ENCODE results near the gene C1orf232. TPM values are rescaled to one million over a fixed set of nuclear protein-coding genes. Genes with fewer than 3 reads are reported as not detected.

Gene C1orf232
- total RNA-seq, 1 experiment from 2014 or later = not detected

DNA sequence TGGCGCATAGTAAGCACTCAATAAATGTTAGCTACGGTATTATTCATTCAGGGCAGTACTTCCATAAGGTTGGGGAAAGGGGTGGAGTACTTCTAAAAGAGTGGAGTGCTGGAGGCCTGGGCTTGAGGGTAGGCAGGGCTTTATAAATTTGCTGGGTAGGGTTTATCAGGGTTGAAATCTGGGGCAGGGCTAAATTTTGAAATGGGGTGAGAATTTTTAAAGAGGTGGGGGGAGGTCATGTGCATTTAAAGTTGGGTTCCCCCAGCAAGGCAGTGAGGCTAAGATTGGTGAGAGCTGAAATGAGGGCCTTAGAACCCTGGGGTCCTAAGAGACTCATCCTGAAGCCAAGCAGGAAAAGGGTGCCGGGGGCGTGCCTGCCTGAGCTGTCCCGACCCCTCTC is 31.6 kb upstream of the C1orf232 start:
- Mint-ChIP-seq H3K4me3 (ENCODE audit: unreplicated experiment) (no peak overlapping the region), H3K27me3 (ENCODE audit: insufficient read depth, unreplicated experiment) (no peaks in the 10 kb centered on the region), H3K9me3 (ENCODE audit: unreplicated experiment) (no peaks in the 10 kb centered on the region)

DNA sequence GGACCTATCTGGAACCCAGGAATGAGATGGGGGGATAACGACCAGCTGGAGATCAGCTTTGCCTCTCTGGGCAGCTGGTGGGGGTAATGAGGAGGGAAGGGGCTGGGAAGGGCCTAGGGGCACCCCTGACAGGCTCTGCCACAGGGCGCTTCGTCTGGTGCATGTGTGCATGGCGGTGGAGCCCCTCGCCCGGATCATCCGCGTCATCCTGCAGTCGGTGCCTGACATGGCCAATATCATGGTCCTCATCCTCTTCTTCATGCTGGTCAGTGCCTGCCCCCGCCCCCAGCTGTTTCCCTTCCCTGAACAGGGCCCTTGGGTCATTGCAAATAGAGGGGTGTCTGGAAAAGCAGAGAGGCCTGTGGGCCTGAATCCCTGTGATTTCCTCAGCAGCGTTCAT is 29.1 kb upstream of the C1orf232 start:
- Mint-ChIP-seq H3K27ac (ENCODE audit: unreplicated experiment) (no peak overlapping the region), H3K9me3 (ENCODE audit: unreplicated experiment) (no peaks in the 10 kb centered on the region), H3K4me3 (ENCODE audit: unreplicated experiment) (no peak overlapping the region), H3K4me1 (ENCODE audit: low read depth, unreplicated experiment) (no peaks in the 10 kb centered on the region), H3K36me3 (ENCODE audit: insufficient read depth, unreplicated experiment) (no peaks in the 10 kb centered on the region), H3K27me3 (ENCODE audit: insufficient read depth, unreplicated experiment) (no peaks in the 10 kb centered on the region)
- H3K4me3 ChIP-seq (ENCODE audit: low read depth, low read length) = no peak overlapping the region
- intact Hi-C loops (cut with micrococcal nuclease; ENCODE audit: unreplicated experiment) = no loop called here
- ChIA-PET CTCF (no interaction called here), POLR2A (no interaction called here)
- no TSS peak for BruUV-seq (replicated peaks)
- no peaks in the 10 kb centered on the region for H3K36me3 ChIP-seq (ENCODE audit: control insufficient read depth, insufficient read depth, low read length)
- H3K4me1 ChIP-seq = no peaks in the 10 kb centered on the region
- H3K9me3 ChIP-seq = no peaks in the 10 kb centered on the region
- H3K27me3 ChIP-seq (replicated peaks; ENCODE audit: control insufficient read depth, insufficient read depth, low read length) = no peaks in the 10 kb centered on the region
- DNase-seq = no peak
- TF ChIP-seq, protein P1, sequence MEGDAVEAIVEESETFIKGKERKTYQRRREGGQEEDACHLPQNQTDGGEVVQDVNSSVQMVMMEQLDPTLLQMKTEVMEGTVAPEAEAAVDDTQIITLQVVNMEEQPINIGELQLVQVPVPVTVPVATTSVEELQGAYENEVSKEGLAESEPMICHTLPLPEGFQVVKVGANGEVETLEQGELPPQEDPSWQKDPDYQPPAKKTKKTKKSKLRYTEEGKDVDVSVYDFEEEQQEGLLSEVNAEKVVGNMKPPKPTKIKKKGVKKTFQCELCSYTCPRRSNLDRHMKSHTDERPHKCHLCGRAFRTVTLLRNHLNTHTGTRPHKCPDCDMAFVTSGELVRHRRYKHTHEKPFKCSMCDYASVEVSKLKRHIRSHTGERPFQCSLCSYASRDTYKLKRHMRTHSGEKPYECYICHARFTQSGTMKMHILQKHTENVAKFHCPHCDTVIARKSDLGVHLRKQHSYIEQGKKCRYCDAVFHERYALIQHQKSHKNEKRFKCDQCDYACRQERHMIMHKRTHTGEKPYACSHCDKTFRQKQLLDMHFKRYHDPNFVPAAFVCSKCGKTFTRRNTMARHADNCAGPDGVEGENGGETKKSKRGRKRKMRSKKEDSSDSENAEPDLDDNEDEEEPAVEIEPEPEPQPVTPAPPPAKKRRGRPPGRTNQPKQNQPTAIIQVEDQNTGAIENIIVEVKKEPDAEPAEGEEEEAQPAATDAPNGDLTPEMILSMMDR (IDR thresholded peaks at IDR 0.05; ENCODE audit: insufficient read depth in 1 of 2, low read depth in 1 of 2, low read length in 1 of 2, severe bottlenecking in 1 of 2, unreplicated experiment in 1 of 2) = no peak

More for the DNA sequence above, 31.6 kb upstream of the C1orf232 start:
- BruUV-seq (replicated peaks) = no TSS peak
- POLR2A ChIA-PET = no interaction called here
- H3K4me1 Mint-ChIP-seq (ENCODE audit: low read depth, unreplicated experiment) = no peaks in the 10 kb centered on the region
- no peaks in the 10 kb centered on the region for H3K36me3 Mint-ChIP-seq (ENCODE audit: insufficient read depth, unreplicated experiment)
- CTCF ChIA-PET = no interaction called here
- Histone ChIP-seq H3K36me3 (ENCODE audit: control insufficient read depth, insufficient read depth, low read length) (no peaks in the 10 kb centered on the region), H3K4me3 (ENCODE audit: low read depth, low read length) (no peak overlapping the region), H3K9me3 (no peaks in the 10 kb centered on the region), H3K4me1 (no peaks in the 10 kb centered on the region), H3K27me3 (replicated peaks; ENCODE audit: control insufficient read depth, insufficient read depth, low read length) (no peaks in the 10 kb centered on the region)
- TF ChIP-seq, protein P1 (IDR thresholded peaks at IDR 0.05; ENCODE audit: insufficient read depth in 1 of 2, low read depth in 1 of 2, low read length in 1 of 2, severe bottlenecking in 1 of 2, unreplicated experiment in 1 of 2) = no peak
- DNase-seq = no peak
- intact Hi-C loops (cut with micrococcal nuclease; ENCODE audit: unreplicated experiment) = no loop called here
- H3K27ac Mint-ChIP-seq (ENCODE audit: unreplicated experiment) = no peak overlapping the region

DNA sequence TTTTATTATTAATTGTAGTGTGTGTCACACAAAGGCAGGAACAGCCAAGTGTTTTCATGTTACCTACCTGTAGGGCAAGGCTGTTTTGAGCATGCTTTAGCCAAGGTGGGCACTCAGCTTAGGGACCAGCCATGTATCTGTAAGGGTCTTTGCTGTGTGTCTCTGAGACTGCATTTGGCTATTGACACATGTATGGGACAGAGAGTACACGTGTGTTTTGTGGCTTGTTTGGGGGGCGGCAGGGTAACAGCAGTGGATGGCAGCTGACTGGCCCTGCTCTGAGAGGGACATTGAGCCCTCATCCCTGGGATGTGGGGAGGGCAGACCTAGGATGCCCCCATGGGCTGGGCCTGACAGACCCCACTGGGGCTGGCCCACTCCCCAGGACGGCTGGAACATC is 28.5 kb upstream of the C1orf232 start:
- no peaks in the 10 kb centered on the region for H3K9me3 ChIP-seq
- Mint-ChIP-seq H3K27me3 (ENCODE audit: insufficient read depth, unreplicated experiment) (no peaks in the 10 kb centered on the region), H3K9me3 (ENCODE audit: unreplicated experiment) (no peaks in the 10 kb centered on the region), H3K4me3 (ENCODE audit: unreplicated experiment) (no peak overlapping the region), H3K36me3 (ENCODE audit: insufficient read depth, unreplicated experiment) (no peaks in the 10 kb centered on the region), H3K4me1 (ENCODE audit: low read depth, unreplicated experiment) (no peaks in the 10 kb centered on the region), H3K27ac (ENCODE audit: unreplicated experiment) (no peak overlapping the region)
- intact Hi-C loops (cut with micrococcal nuclease; ENCODE audit: unreplicated experiment) = no loop called here
- TF ChIP-seq, protein P1 (IDR thresholded peaks at IDR 0.05; ENCODE audit: insufficient read depth in 1 of 2, low read depth in 1 of 2, low read length in 1 of 2, severe bottlenecking in 1 of 2, unreplicated experiment in 1 of 2) = no peak
- H3K36me3 ChIP-seq (ENCODE audit: control insufficient read depth, insufficient read depth, low read length) = no peaks in the 10 kb centered on the region
- H3K4me3 ChIP-seq (ENCODE audit: low read depth, low read length) = no peak overlapping the region
- ChIA-PET CTCF (no interaction called here), POLR2A (interaction anchor here (1.5 kb wide), 1 partner anchor 27 kb away, joined by 15 read pairs; the partner anchor contains the start of gene ZNF593)
- no TSS peak for BruUV-seq (replicated peaks)
- no peaks in the 10 kb centered on the region for H3K4me1 ChIP-seq
- no peak for DNase-seq
- H3K27me3 ChIP-seq (replicated peaks; ENCODE audit: control insufficient read depth, insufficient read depth, low read length) = no peaks in the 10 kb centered on the region
